NCI-H1092 treated with DMSO at 0.1 percent for 48 hours (cell line): ENCODE measurements around the gene PHF11.
"Not testable (repeated sequence)": the region's sequence is repeated elsewhere in the genome, so short reads cannot be mapped to it uniquely, and the experiment has no call there.

Experiments
- DNase-seq: peaks from one replicate; lab custom pipeline; 2025; lab: John Stamatoyannopoulos, UW

The PHF11 gene

DNA sequence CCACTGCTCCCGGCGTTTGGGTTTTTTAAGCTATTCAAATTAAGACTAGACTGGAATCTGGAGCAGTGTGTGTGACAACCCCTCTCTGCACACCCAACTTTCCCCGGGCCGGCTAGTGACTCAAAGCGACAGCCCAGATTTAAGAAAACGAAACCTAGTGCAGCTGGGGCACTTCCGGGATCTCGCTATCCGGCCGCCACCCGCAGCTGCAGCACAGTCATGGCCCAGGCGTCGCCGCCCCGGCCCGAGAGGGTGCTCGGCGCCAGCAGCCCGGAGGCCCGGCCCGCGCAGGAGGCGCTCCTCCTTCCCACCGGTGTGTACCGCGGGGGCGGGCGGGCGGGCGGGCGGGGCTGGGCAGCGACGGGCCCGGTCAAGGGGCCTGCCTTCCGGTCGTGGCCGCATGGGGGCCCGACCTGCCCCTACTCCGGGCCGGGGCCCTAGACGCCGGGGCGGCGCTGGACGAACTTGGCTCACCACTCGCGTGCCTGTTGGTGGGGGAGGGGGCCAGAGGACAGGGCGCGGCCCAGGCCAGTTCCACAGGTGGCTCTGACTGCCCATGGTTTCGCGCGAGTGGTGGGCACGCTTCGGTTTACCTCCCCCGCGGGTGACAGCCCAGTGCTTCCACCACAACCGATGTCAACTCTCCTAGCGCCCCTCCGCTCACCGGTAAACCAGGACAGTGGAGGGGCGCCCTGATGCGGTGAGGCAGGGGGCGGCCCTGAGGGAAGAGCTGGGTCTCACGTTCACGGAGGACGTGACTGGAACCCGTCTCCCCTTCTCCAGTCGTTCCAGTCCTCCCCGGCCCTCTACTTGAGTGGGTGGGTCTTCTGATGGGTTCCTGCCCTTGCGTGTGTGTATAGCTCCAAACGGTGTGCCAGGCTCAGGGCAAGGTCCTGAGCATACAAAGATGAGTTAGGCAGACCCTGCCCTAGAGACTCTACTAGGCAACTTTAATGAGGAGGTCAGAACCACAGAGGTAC, at the start of gene PHF11:
Gene PHF11 (plus strand): TSS at position 171 of the 980 bp plus-strand sequence. CDS start 49 bp downstream, at position 220.
- peak; percentile 11 for DNase-seq

DNA sequence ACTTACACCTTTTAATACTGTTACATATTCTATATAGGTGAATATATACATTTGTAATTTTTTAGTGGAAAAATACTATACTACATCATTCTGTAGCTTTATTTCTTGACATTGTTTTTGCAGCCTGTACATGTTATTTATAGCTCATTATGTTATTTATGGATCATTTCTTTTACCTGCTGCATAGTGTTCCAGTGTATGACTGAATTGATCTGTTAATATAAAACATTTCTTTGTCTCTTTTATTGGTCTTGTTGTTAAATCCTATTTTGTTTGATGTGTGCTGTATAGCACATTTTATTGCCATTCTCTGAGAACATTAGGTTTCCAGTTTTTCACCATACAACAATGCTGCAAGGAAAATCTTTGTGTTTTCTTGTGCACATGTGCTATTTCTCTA, 49.3 kb upstream of the PHF11 start:
- no peak for DNase-seq

DNA sequence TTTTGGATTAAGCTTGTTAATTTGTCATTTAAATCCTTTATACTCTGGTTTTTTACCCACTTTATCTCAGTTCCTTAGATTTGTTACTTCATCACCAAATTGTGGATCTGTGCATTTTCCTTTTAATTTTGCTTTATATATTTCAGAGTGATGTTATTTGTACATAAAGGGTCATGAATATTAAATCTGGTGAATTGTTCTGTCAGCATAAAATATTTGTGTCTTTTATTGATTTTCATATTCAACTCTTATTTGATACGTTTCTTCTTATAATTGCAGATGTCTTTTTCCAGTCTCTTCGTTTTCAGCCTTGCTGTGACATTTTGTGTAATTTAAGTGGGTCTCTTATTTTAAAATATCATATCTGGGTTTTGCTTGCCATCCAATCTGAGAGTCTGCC, 47.0 kb upstream of the PHF11 start:
- no peak for DNase-seq

DNA sequence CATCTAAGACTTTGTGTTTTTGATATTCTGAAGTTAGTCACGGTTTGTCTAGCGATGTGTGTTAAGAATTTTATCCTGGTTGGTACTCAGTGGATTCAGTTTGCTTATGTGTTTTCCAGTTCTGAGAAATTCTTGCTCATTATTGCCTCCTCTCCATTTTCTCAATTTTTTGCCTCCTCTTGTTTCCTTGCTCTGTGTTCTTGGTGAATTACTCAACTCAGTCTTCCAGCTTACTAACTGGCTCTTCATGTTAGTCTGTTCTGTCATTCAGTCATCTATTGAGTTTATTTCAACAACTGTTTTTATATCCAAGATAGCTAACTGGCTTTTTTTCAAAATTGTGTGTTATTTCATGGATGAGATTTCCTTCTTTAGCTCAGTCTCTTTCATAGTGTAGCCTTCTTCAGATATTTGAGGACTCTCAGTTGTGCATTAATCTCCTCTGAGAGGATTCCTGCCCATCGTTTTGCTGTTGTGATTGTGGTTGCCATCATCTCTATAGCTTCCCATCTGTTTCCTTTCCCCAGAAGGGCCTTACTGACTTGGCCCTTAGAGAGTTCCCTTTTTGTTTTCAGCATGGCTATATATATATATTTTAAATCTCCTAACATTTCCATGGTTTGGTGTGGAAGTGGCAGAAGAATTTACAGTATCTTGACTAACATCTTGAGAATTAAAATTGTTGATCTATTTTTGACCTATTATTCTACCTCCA, 45.5 kb upstream of the PHF11 start:
- no peak for DNase-seq

DNA sequence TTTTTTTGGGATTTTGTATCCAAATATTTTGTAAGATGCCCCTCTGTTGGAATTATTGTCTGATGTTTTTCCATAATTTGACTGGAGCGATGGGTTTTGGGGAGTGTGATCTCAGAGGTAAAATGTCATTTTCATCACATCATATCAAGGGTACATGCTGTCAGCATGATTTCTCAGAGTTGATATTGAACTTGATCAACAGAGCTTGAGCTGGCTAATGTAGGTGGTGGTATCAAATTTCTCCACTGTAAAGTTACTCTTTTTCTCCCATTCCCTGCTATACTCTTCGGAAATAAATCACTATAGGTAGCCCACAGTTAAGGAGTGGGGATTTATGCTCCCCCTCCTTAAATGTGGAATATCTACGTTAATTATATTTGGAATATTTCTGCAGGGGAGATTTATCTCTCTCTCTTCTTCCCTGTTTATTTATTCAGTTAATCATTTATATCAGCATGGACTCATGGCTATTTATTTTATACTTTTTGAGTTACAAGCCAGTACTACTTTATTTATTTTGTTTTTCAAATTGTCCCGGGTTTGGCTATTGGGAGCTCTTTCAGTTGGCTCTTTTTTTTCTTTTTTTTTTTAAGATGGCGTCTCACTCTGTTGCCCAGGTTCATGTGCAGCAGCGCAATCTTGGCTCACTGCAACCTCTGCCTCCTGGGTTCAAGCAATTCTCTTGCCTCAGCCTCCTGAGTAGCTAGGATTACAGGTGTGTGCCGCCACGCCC, 42.9 kb upstream of the PHF11 start:
- DNase-seq, result no peak

DNA sequence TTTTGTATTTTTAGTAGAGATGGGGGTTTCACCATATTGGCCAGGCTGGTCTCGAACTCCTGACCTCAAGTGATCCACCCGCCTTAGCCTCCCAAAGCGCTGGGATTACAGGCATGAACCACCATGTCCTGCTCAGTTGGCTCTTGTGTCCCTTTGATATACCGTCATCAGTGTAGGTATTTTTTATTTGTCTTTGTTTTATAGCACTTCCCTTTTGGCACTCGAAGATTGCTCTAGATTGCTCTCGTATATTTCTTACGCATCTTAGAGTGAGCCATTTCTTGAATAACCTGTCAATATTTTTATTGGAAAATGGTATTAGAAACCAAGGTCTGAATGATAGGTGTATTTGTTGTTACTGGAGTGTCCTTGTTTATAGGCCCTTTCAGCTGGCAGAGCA, 42.3 kb upstream of the PHF11 start:
- no peak for DNase-seq

DNA sequence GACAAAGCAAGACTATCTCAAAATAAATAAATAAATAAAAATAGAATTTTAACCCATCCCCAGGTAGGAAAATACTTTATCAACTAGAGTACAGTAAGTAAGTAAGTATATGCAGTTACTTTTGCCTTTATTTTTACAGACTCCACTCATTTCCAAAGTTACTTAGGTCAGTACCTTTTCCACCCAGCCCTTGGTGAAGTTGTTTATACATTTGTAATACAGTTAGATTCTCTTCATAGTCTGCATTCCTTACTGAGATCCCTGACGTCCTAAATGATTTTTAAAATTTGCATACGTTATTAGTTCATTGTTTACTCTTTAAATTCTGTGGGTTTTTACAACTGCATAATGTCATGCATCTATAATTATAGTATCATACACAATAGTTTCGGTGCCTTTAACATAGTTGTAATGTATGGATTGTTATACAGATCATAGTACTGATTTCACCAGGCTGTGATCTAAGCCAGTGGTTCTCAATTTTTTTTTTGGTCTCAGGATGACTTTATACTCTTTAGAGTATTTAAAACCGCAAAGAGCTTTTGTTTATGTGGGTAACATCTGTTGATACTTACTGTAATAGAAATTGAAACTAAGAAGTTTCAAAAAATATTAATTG, 41.3 kb upstream of the PHF11 start:
- DNase-seq, result no peak

DNA sequence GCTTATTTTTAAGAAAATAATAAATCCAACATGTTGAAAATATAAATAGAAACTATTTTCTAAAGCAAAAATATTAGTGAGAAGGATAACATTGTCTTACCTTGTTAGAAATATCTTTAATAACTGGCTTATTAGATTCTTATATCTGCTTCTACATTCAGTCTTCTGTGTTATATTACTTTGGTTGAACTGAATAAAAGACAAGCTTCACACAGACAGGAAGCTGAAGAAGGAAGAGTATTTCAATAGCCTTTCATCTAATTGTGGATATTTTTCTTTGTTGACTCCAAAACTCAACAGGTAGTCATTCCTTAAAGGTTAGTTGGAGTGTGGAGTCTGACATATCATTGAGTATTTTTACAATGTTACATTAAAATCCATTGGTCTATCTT, 40.8 kb upstream of the PHF11 start:
- DNase-seq, result no peak

DNA sequence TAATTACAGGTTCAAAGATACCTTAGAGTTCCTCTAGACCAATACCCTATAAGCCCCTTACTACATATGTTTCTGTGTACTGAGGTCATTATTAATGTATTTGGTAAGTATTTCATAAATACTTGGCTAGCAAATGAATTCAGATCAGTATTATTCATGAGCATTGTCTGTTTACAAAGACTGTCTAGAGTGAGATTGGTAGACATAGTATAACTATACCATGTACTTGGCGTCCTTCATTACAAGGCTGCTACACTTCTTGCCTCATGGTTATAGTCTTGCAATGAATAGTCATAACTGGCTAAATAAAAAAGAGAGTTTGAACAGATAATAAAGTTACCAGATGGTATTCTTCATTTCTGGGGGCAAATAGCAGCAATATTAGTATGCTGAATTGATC, 39.6 kb upstream of the PHF11 start:
- DNase-seq, result no peak

DNA sequence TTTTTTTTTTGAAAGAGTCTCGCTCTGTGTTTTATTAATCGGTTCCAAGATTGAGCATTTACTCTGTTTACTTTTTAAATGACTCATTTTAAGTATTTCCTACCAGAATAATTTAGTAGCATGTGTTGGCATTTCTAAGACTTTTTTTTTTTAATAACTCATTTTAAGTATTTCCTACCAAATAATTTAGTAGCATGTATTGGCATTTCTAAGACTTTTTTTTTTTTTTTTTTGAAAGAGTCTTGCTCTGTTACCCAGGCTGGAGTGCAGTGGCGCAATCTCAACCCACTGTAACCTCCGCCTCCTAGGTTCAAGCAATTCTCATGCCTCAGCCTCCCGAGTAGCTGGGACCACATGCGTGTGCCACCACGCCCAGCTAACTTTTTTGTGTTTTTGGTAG, 38.5 kb upstream of the PHF11 start:
- no peak for DNase-seq

DNA sequence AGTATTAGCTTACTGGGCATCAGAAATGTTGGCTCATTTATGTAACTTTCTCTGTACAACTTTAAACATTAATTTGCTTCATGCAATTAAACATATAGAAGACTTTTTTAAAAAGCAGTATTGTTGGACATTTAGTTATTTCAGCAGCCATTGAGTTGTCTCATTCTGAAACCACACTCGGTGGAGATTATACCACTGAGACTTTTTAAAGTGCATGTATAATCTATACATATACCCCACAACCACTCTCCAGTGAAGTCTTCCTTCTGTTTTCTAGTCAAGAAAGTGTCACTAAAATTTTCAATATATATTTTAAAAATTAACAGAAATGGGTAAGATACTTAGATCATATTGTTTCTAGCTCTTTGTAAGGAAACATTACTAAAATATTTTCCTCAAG, 36.2 kb upstream of the PHF11 start:
- DNase-seq, result no peak

DNA sequence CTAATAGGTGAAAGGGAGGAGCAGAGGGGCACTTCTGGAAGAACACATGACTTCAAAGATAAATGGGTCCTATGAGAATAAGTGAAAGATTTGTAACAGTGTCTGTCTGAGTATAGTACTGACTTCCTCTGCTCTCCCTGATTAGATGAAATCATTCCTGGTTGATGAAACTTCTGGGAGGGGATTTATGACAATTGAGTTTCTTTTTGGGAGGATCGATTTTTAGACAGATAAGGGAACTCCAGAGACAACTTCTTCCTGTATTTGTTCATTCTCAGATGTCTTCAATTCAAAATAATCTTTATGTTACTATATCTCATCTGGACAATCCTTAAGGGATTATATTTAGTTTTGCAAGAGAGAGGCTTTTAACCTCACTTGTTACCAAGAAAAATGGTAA, 31.7 kb upstream of the PHF11 start:
- DNase-seq, result no peak

DNA sequence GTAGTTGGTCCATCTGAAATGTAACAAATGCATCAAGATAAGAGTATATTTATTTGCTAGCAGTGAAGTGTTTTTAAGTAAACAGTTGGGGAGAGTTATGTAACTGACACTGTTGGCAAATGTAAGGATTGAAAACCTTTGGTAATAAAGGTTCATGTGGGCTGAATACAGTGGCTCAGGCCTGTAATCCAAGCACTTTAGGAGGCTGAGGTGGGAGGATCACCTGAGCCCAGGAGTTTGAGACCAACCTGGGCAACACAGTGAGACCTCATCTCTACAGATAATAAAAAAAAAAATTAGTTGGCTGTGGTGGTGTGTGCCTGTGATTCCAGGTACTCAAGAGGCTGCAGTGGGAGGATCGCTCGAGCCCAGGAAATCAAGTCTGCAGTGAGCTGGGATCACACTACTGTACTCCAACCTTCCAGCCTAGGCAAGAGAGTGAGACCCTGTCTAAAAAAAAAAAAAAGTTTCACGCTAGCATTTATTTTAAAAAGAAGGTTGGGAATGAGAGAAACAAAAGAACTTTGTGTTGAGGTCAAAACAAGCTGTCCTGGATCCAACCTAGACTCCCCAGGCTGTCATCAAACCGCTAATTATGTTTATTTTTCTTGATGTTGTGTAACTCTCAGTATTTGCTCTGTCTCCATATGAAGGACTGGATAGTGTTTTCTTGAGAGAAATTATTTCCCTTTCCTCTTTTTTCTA, 31.0 kb upstream of the PHF11 start:
- DNase-seq, result no peak

DNA sequence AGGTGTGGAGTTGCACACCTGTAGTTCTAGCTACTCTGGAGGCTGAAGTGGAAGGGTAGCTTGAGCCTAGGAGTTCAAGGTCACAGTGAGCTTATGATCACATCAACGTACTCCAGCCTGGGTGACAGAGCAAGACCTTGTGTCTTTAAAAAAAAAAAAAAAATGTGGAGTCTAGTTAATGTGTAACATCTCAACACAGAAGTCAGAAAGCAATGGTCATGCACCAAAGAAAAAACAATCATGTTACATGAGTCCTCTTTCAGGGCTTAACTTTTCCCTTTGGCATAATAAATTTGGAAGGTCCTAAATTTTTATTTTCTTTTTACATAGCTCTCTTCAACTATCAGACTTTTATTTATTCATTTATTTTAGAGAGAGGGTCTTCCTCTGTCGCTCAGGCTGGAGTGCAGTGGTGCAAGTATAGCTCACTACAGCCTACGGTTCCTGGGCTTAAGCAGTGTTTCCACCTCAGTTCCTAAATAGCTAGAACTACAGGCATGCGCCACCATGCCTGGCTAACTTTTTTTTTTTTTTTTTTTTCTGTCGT, 29.4 kb upstream of the PHF11 start:
- no peak for DNase-seq

DNA sequence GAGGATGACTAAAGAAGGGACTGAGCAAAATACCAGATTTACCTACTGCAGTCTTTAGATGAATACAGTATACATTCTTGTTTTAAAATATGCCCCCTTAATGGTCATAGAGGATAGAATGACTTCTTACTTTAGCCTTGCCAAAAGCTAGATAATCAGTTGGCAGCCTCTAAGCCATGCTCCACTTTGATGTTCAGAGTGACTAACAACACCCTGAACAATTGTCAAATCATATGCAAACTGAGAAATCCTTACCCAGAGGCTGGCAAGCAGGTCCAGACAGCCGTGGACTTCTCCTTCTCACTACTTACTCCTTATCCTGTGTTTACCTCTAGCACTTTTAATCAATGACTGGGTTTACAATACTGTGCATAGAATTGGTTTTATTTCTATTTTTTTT, 23.6 kb upstream of the PHF11 start:
- no peak for DNase-seq

DNA sequence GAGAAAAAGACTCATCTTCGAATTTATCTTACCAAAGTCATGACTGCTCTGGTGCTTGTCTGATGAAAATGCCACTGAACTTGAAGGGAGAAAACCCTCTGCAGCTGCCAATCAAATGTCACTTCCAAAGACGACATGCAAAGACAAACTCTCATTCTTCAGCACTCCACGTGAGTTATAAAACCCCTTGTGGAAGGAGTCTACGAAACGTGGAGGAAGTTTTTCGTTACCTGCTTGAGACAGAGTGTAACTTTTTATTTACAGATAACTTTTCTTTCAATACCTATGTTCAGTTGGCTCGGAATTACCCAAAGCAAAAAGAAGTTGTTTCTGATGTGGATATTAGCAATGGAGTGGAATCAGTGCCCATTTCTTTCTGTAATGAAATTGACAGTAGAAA, 19.2 kb upstream of the PHF11 start:
- no peak for DNase-seq

DNA sequence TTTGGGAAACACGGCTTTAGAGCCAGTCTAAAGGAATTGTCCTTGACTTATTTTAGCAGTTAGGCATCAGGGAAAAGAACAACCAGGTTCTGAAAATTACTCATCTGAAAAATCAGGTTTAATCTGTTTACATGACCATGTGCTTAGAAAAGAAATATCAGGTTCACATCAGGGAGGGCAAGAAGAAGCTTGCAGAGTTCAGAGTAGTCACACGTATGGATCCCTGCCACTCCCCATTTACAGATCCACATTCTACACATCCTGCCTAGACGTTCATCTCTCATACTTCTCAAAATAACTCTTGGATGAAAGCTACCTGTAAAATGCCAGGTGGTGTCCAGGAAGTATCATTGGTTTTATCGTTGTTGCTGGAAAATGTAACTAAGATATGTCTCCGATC, 14.0 kb upstream of the PHF11 start:
- no peak for DNase-seq

DNA sequence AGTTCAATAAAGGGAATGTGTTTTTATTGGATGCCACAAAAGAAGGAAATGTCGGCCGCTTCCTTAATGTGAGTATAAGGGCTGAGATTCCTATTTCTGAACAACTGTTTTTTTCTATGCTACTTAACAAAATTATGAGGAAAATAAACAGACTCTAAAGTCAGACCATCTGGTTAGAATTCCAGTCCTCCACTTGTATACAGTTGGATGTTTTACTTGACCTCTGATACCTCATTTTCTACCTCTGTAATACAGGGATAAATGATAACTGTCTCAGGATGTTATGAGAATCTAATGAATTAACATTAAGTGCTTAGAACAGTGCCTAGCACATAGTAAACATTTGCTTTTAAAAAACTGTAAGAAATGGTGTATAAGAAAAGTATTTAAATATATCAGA, 7.2 kb upstream of the PHF11 start:
- DNase-seq, result no peak

DNA sequence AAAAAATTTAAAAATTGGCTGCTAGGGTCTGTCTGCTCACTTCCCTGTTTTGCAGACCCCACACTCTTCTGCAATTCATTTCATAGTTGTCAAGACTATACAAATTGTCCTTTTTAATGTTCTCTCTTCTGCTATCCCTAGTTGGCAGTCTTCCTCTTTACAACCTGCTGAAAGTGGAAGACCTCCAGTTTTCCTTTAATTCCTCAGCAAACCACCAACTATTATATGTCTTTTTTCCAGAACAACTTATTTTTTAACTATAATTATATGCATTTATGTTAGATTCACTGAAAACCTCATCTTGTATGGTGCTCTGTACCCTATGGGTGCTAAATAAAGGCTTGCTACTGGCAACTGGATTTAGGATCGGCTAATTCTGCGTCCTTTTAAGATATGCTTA, 1.1 kb upstream of the PHF11 start:
- peak; percentile 9 for DNase-seq

DNA sequence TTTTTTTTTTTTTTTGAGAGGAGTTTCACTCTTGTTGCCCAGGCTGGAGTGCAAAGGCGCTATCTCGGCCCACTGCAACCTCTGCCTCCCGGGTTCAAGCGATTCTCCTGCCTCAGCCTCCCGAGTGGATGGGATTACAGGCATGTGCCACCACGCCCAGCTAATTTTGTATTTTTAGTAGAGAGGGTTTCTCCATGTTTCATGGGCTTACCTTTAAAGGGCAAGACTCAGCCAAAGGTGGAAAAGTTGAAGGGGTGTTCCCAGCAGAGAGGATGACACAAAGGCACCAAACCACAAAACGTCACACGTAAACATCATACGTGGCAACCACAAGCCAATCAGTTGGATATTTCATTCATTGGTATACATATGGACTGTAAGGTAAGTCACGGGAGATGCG, 1.1 kb downstream of the PHF11 start:
- not testable (repeated sequence) for DNase-seq

DNA sequence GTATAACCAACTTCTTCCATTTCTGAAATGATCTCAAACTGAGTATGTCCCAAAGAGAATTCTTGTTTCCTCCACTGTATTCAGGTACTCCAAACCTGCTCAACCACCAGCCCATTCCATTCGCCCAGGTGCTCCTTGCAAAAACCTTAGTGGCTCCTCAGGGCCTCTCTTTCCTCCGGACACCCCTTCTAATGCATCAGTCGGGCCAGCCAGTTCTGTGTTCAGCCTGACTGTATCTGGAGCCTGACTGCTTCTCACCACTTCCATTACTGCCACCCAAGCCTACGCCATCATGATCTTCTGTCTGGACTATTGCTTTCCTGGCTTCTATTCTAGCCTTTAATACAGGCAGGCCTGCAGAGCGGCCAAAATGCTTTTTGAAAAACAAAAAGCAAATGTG, 1.5 kb downstream of the PHF11 start:
- DNase-seq, result no peak
